GM12891 (cell line): ENCODE results near the gene ICE2.
A peak's percentile ranks its signal among the peaks of the same experiment; 100 is the strongest.

Source experiments
- DNase-seq: peaks from one replicate; pipeline ENCODE4 v3.0.0; 2011; ENCODE audit warnings: low spot score; ENCODE audit not compliant: insufficient read length
- FAIRE-seq: peaks from 2 replicates; lab custom pipeline; 2011; peaks lifted over from hg19 to GRCh38; lab: Jason Lieb, UNC
- PAX5 ChIP-seq: IDR thresholded peaks from 2 replicates; pipeline ENCODE4 v1.6.1; 2011; ENCODE audit warnings: low read length, moderate library complexity, mild to moderate bottlenecking; ENCODE audit not compliant: insufficient read depth, severe bottlenecking
- POLR2A ChIP-seq: IDR thresholded peaks from 2 replicates; pipeline ENCODE4 v1.6.1; 2011; ENCODE audit warnings: low read depth, low read length, control low read depth
- POLR2AphosphoS5 ChIP-seq: IDR thresholded peaks from 2 replicates; pipeline ENCODE4 v1.6.1; 2011; ENCODE audit warnings: low read depth, low read length, control low read depth
- POU2F2 ChIP-seq: IDR thresholded peaks from 2 replicates; pipeline ENCODE4 v1.6.1; 2011; ENCODE audit warnings: low read depth, mild to moderate bottlenecking, control low read depth, low read length, moderate library complexity
- SPI1 ChIP-seq: IDR thresholded peaks from 2 replicates; pipeline ENCODE4 v1.6.1; 2011; ENCODE audit warnings: low read depth, low read length, control low read depth
- TAF1 ChIP-seq: IDR thresholded peaks from 2 replicates; pipeline ENCODE4 v1.6.1; 2011; ENCODE audit warnings: low read depth, low read length, control low read depth

Gene ICE2

DNA sequence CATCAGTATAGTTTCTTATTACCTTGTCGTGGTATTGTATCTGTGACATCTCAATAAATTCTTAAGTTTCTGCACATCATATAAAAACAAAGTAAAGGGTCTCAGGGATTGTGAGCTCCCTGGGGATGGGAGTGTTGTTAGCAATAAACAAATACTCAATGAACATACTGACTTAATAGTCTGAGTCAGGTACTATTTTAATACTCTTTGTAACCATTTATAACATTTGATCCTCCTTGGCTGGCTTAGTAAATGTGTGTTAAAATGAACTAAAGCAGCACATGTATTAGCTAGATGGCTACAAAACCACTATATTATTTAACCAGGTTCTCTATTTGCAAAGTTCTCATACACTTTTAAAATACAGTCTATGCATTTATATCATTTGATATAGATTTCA, 1.8 kb downstream of the ICE2 start:
- FAIRE-seq = no peak
- TF ChIP-seq SPI1 = no peak
- no peak for TF ChIP-seq PAX5
- no peak for TF ChIP-seq TAF1
- TF ChIP-seq POLR2A = no peak
- TF ChIP-seq POLR2AphosphoS5 = no peak
- TF ChIP-seq POU2F2 = no peak
- DNase-seq = no peak

DNA sequence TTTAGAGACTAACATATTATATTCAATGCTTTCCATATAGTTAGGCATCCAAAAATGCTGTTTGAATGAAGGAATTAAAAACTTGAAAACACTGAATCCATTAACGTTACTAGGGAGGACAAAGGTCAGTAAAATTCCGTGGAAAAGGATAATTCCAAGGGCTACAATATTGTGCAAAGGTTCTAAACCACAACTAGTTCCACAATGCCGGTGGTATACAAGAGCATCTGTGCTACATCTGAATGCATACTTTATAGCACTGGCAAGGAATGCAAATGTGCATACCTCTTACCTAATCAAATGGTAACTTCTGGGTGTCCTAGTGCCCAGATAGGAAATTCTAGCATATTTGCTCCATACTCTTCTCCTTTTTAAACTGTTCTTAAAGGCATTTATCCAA, 2.2 kb downstream of the ICE2 start:
- DNase-seq (no peak), FAIRE-seq (no peak)
- TF ChIP-seq POLR2A (no peak), POU2F2 (no peak), SPI1 (no peak)

DNA sequence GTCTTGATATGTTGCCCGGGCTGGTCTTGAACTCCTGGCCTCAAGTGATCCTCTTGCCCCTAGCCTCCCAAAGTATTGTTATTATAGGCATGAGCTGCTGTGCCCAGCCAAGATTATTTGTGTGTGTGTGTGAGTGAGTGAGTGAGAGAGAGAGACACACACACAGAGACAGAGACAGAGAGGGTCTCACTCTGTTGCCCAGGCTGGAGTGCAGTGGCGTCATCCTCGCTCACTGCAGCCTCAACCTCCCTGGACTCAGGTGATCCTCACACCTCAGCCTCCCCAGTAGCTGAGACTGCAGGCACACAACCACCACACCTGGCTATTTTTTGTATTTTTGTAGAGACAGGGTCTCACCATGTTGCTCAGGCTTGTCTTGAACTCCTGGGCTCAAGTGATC, 5.8 kb downstream of the ICE2 start:
- no peak for DNase-seq
- TF ChIP-seq TAF1 (no peak), POLR2AphosphoS5 (no peak), POU2F2 (no peak), PAX5 (no peak), SPI1 (no peak), POLR2A (no peak)
- peak; percentile 23 for FAIRE-seq

DNA sequence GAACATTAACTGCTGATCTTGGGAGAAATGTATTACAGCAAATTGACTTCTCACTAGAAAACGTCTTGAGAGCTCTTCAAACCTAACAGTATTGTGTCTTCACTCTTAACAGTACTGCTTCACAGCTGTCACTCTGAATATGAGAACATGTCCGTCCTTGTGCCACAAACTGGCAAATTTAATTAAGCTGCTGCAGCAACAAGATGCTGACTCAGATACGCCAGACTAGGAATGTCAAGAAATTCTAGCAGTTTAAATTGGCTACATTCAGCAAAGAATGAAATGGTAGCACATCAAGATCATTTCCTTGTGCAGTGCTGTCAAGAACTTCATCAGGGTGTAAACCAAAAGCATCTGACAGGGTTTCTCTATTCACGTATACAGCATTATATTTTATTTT, 7.6 kb downstream of the ICE2 start:
- TF ChIP-seq POU2F2 (no peak), POLR2A (no peak), TAF1 (no peak), POLR2AphosphoS5 (no peak), SPI1 (no peak), PAX5 (no peak)
- no peak for FAIRE-seq
- DNase-seq = no peak

DNA sequence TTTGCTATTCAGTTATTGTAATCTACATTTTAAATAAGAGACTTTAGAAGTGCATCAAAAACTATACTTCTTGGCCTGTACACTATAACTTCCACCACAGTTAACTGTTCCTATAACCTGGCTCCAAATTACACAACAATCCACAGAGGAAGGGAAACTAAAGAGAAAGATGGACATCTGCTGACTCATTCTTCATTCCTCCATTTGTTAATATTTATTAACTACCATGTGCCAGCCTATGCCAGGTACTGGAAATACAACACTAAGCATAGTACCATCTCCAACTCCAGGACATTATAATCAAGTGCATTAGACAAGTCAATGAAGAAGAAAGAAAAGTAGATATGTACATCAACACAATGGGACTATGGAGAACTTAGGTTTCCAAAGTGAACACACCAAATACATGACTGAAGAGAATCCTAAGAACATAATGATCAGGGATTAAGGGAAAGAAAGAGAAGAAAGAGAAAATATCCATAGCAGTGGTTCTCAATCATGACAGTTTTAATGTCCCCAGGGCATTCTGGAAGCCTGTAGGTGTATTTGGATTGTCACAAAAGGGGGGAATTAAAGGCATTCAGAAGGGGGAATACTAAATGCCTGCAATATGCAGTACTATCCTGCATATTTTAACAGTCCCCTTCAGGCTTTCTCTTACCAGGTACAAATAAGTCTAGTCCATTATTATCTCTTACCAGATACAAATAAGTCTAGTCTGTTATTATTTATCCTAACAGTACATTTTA, 8.9 kb downstream of the ICE2 start:
- peak; percentile 51 for FAIRE-seq

DNA sequence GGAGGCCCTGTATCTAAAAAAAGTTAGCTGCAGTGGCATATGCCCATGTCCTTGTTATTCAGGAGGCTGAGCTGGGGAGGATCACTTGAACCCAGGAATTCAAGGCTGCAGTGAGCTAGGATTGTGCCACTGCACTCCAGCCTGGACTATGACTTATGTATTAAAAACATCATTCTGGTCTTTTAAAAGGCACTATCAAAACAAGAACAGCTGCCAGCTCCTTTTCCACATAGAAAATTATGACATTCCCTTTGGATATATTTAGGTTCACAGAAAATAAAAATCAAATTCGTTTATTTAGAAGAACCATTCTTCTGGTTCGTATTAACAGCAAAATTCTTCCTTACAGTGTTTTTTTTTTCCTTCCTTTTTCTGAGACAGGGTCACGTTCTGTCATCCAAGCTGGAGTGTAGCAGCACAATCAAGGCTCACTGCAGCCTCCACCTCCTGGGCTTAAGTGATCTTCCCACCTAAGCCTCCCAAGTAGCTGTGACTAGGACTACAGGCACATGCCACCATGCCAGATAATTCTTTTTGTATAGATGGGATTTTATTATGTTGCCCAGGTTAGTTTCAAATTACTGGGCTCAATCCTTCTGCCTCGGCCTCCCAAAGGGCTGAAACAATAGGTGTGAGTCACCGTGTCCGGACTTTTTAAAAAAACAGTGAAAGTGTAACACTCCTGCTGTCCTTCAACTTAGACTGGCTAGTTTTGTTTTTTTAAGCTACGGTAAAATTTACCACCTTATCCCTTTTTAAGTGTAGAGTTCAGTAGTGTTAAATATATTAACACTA, 13.9 kb downstream of the ICE2 start:
- no peak for DNase-seq
- no peak for TF ChIP-seq POLR2AphosphoS5
- TF ChIP-seq PAX5 = no peak
- no peak for TF ChIP-seq POU2F2
- no peak for FAIRE-seq

More for the DNA sequence above, 8.9 kb downstream of the ICE2 start:
- TF ChIP-seq POU2F2 = no peak
- no peak for TF ChIP-seq PAX5
- no peak for TF ChIP-seq SPI1
- TF ChIP-seq POLR2AphosphoS5 = no peak
- TF ChIP-seq TAF1 = no peak
- TF ChIP-seq POLR2A = no peak
- no peak for DNase-seq

DNA sequence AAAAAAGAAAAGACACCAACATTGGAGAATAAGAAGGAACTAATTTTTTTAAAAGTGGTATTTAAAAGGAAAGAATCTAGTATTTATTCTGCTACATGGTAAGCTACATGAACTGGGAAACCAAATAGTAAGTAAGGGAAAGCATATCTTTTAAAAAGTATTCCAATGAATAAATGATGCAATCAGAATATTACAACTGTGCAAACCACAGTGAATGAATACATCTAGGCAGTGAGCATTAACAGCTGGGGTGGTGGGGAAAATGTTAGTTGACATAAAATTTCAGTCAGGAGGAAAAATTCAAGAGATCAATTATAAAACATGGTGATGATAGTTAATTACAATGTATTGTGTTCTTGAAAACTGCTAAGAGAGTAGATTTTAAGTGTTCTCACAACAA, 16.9 kb downstream of the ICE2 start:
- TF ChIP-seq PAX5 (no peak), POU2F2 (no peak), POLR2AphosphoS5 (no peak), POLR2A (no peak), TAF1 (no peak), SPI1 (no peak)
- FAIRE-seq (no peak), DNase-seq (no peak)

DNA sequence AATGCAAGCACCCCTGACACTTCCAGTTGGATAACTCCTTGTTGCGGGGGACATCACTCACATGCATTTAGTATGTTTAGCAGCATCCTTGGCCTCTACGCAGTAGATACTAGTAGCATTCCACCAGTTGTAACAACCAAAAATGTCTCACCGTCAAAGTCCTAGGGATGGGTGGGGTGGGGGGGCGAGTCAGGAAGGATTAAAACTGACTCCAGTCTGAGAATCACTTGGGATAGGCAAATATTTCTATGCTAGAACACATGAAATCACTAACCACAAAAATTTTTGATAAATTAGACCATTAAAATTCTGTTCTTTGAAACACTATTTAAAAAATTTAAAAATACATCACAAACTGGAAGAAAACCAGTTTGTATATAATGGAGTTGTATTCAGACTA, 18.0 kb downstream of the ICE2 start:
- FAIRE-seq (no peak), DNase-seq (no peak)
- TF ChIP-seq POU2F2 = no peak
- no peak for TF ChIP-seq SPI1

DNA sequence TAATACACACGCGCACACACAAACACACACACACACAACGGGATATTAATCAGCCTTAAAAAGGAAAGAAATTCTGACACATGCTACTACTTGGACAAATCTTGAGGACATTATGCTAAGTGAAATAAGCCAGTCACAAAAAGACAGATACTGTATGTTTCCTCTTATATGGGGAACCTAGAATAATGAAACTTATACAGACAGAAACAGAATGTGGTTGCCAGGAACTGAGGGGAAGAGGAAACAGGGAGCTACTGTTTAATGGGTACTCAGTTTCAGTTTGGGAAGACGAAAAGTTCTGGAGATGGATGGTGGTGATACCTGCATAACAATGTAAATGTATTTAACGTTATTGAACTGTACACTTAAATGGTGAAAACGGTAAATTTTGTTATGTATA, 20.2 kb downstream of the ICE2 start:
- FAIRE-seq (no peak), DNase-seq (no peak)
- no peak for TF ChIP-seq PAX5

DNA sequence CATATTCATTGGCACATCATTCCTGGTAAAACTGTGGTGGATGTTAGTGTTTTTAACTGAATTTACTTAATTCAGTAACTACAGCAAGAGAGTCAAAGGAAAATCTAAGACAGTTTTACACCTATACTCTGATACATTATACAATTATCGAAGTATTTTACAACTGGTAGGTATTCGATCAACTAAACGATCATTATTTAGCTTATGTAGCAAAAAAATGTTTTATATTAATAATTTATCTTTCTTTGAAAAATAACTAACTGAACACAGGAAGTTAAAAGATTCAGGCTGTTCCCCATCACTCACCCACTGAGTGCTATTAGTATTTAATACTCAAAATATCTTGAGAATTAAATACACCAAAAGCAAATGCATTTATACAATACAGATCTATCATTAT, 21.0 kb downstream of the ICE2 start:
- FAIRE-seq = no peak
- TF ChIP-seq PAX5 = no peak
- no peak for TF ChIP-seq POLR2AphosphoS5
- TF ChIP-seq TAF1 = no peak
- no peak for TF ChIP-seq POLR2A
- no peak for TF ChIP-seq POU2F2
- no peak for TF ChIP-seq SPI1
- no peak for DNase-seq
